ENCODE measurements around the gene TEX13B.

DNA sequence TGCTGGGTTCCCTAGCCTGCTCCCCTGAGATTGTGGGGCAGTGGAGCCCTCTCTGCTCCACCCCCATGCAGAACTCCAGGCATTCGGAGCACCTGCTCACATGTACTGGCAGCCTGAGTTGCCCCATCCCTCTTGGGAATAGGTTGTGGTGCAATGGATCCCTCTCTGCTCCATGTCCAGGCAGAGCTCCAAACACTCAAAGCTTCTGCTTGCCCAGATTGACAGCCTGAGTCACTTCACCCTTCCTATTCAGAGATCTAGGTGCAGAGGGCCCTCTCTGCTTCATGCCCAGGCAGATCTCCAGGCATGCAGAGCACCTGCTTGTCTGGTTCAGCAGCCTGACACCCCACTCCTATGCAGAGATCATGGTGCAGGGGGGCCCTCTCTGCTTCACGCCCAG lies 18.6 kb upstream of the TEX13B start:
- TF ChIP-seq, protein P1, sequence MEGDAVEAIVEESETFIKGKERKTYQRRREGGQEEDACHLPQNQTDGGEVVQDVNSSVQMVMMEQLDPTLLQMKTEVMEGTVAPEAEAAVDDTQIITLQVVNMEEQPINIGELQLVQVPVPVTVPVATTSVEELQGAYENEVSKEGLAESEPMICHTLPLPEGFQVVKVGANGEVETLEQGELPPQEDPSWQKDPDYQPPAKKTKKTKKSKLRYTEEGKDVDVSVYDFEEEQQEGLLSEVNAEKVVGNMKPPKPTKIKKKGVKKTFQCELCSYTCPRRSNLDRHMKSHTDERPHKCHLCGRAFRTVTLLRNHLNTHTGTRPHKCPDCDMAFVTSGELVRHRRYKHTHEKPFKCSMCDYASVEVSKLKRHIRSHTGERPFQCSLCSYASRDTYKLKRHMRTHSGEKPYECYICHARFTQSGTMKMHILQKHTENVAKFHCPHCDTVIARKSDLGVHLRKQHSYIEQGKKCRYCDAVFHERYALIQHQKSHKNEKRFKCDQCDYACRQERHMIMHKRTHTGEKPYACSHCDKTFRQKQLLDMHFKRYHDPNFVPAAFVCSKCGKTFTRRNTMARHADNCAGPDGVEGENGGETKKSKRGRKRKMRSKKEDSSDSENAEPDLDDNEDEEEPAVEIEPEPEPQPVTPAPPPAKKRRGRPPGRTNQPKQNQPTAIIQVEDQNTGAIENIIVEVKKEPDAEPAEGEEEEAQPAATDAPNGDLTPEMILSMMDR (IDR thresholded peaks at IDR 0.05; ENCODE audit: low read depth, low read length, missing input control), result no peak
- no peak for TF ChIP-seq YY1 (IDR thresholded peaks at IDR 0.05)
- TF ChIP-seq JUND (IDR thresholded peaks at IDR 0.05), result no peak
- TF ChIP-seq GABPA (IDR thresholded peaks at IDR 0.05 in 1 of 2, conservative IDR thresholded peaks at IDR 0.05 in 1 of 2), result no peak
- no peak for TF ChIP-seq RAD21 (IDR thresholded peaks at IDR 0.05)
- TF ChIP-seq TAF1 (conservative IDR thresholded peaks at IDR 0.05), result no peak
- TF ChIP-seq, protein P2, sequence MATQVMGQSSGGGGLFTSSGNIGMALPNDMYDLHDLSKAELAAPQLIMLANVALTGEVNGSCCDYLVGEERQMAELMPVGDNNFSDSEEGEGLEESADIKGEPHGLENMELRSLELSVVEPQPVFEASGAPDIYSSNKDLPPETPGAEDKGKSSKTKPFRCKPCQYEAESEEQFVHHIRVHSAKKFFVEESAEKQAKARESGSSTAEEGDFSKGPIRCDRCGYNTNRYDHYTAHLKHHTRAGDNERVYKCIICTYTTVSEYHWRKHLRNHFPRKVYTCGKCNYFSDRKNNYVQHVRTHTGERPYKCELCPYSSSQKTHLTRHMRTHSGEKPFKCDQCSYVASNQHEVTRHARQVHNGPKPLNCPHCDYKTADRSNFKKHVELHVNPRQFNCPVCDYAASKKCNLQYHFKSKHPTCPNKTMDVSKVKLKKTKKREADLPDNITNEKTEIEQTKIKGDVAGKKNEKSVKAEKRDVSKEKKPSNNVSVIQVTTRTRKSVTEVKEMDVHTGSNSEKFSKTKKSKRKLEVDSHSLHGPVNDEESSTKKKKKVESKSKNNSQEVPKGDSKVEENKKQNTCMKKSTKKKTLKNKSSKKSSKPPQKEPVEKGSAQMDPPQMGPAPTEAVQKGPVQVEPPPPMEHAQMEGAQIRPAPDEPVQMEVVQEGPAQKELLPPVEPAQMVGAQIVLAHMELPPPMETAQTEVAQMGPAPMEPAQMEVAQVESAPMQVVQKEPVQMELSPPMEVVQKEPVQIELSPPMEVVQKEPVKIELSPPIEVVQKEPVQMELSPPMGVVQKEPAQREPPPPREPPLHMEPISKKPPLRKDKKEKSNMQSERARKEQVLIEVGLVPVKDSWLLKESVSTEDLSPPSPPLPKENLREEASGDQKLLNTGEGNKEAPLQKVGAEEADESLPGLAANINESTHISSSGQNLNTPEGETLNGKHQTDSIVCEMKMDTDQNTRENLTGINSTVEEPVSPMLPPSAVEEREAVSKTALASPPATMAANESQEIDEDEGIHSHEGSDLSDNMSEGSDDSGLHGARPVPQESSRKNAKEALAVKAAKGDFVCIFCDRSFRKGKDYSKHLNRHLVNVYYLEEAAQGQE (IDR thresholded peaks at IDR 0.05), result no peak
- TF ChIP-seq EGR1 (IDR thresholded peaks at IDR 0.05; ENCODE audit: low read depth in 2 of 2), result no peak
- TF ChIP-seq, protein P3, sequence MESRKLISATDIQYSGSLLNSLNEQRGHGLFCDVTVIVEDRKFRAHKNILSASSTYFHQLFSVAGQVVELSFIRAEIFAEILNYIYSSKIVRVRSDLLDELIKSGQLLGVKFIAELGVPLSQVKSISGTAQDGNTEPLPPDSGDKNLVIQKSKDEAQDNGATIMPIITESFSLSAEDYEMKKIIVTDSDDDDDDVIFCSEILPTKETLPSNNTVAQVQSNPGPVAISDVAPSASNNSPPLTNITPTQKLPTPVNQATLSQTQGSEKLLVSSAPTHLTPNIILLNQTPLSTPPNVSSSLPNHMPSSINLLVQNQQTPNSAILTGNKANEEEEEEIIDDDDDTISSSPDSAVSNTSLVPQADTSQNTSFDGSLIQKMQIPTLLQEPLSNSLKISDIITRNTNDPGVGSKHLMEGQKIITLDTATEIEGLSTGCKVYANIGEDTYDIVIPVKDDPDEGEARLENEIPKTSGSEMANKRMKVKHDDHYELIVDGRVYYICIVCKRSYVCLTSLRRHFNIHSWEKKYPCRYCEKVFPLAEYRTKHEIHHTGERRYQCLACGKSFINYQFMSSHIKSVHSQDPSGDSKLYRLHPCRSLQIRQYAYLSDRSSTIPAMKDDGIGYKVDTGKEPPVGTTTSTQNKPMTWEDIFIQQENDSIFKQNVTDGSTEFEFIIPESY (IDR thresholded peaks at IDR 0.05), result no peak
- TF ChIP-seq FOXA2 (IDR thresholded peaks at IDR 0.05), result no peak
- no peak for TF ChIP-seq HNF4G (IDR thresholded peaks at IDR 0.05)

Measured in liver (tissue), 3 donors.